Kidney capillary endothelial cell (primary cell): ENCODE results near the gene NEGR1.
"Not testable (repeated sequence)": the region's sequence is repeated elsewhere in the genome, so short reads cannot be mapped to it uniquely, and the experiment has no call there.

Experiments used
- DNase-seq: peaks from one replicate; pipeline ENCODE4 v3.0.0-alpha.2; 2018; ENCODE audit warnings: low spot score

Gene NEGR1

DNA sequence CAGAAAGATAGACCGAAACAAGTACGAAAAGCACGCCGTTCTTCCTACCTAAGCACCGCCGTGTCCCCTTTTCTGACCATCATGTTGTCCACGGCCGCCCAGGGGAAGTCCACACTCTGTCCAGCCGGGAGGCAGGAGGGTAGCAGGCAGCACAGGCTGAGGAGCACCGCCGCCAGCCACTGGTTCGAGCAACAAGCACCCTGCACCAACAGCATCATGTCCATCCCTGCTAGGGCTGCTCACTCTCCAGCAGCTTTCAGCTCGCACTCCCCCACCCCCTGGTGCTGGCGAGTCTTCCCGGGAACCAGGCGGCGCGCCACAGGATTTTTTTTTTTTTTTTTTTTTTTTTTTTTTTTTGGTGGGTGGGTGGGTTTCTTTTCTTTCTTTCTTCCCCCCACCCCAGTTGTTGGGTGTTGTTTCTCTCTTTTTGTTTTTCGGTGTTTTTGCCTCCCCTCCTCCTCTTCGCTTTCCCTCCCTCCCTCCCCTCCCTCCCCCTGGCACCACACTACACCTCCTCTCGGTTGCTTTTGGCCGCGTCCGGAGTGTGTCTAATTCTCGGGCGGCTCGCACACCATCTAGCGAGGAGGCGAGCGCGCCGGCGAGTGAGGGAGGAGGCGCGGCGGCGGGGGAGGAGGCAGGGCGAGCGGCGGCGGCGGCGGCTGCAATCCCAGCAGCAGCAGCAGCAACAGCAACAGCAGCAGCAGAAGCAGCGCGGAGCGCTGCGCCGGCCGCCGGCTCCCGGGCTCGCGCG, at the start of gene NEGR1:
TSS of gene NEGR1 (minus strand) at position 269 of the 751 bp plus-strand sequence.
- peak; percentile 73 for DNase-seq

DNA sequence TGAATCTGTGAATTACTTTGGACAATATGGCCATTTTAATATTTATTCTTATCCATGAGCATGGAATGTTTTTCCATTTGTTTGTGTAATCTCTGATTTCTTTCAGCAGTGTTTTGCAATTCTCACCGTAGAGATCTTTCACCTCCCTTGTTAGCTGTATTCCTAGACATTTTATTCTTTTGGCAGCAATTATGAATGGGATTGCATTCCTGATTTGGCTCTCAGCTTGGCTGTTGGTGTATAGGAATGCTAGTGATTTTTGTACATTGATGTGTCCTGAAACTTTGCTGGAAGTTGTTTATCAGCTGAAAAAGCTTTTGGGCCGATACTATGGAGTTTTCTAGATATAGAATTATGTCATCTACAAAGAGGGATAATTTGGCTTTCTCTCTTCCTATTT, 44.2 kb upstream of the NEGR1 start:
- no peak for DNase-seq

GRCh38 chr1:72324451-72324850, 42.1 kb upstream of the NEGR1 start:
- DNase-seq: no peak

DNA sequence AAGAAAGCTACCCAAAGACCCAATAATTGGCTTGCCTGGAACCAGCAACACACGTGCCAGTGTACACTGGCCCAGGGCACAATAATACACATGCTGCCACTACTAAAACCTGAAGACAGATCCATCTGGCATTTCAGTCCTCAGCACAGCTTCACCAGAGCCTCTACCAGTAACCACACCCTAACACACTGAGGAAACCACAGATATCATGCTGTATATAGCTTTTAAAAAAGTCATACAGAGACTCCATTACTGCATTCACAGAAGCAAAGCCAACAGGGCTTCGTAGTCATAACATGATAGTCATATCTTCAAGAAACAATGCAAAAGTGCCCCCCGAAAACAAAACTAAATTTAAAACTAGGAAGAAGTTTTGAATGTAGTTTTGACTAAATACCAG, 40.6 kb upstream of the NEGR1 start:
- DNase-seq: no peak

DNA sequence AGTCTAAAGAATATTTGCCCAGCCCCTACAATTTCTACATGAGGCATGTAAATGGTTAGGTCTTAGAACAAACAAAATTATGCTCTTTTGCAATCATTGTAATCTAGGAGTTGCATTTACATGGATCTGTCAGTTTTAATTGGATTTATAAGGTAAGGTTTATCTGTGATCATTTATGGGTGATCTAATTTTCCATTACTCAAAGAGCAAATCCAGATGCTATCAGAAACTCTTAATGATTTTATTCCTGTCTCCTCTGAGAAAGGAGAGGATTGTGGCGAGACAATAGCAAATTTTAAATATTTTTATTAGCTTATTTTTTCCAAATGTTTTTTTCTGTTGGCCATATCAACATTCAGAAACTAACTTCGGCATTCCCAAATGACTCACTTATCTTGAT, 14.2 kb upstream of the NEGR1 start:
- DNase-seq: no peak

- DNase-seq: no peak
These were observed 6.5 kb upstream of the NEGR1 start for GRCh38 chr1:72288886-72289285.

- no peak for DNase-seq
These were observed 4.1 kb upstream of the NEGR1 start for GRCh38 chr1:72286401-72286800.

GRCh38 chr1:72285074-72285425, 2.7 kb upstream of the NEGR1 start:
- DNase-seq: no peak

DNA sequence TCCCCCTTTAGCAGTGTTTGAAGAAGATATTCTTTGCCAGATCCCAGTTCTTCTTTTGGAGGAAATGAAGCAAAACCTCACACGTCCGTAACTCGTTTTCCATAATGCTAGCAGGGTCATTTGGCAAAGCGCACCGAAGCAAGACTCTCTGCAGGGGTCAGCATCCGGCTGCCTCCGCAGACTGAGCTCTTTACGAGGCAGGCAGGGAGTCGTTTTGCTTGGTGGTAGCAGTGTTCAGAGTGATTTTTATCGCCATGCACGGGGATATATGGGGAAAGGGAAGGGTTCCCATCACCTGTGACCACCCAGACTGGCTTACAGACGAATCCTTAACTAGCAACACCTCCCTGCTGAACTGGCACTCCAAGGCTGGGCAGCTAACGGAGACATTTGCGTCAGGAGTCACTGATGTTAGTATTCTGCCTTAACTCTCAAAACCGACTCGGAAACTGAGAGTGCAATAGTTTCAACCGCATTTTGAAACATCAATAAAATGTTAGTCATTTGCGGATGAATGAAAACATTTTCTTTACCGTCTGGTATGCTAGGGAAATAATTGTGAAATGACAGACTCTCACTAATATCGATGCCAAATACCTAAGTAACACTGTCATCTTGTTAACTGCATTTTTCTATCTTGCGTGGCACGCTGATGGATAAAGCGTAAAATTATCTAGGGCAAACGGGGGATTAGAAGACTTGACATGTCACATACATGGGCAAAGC, 2.2 kb upstream of the NEGR1 start:
- DNase-seq: peak; percentile 77

- DNase-seq: no peak
These were observed 1.7 kb upstream of the NEGR1 start for GRCh38 chr1:72284084-72284347.

DNA sequence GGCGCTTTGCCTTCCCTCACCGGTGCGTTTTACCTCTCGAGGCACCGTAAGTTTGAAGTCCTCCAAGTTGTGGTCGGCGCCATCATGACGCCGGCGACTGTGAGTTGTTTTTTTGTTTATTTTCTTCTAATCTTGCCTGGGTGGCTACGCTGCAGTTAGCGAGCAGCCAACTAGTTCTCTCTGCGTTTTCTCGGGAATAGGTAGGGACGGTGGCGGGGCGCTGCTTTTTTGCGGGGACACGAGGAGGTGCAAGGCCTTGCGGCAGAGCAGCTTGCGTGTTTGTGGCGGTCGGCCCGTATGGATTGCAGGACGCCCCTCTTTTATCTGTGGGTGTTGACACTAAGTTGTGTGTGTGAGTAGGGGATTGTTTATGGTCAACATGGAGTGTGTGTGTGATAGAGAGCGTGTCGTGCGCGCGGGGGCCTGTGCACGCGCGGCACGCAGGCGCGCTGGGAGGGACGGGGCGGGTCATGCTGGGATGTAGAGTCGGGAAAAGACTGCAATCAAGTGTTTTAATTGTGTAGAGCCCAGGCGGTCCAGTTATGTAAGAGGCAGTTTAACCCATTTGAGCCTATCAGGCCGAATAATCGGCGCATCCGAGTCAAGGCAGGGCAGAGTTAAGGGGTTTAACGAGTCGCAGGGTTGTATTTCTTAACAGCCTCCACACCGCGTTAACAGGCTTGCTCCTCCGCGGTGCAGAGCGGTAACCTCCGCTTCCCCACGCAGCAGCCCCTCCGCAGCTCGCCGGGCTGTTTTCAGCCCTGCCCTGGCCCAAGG, 1.2 kb upstream of the NEGR1 start:
- peak; percentile 57 for DNase-seq

DNA sequence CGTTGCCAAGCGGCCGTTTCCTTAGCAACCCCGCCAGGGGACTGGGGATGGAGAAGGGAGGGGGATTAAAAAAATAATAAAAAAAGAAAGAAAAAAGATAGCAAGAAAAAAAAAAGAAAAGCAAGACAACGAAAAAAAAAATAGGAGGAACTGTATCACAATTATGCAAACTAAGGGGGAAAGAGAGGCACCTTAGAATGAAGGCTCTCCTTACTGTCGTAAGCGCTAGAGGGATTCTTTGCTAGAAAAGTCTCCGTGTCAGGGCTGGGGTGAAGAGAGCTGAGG, 625 bp upstream of the NEGR1 start:
- no peak for DNase-seq

DNA sequence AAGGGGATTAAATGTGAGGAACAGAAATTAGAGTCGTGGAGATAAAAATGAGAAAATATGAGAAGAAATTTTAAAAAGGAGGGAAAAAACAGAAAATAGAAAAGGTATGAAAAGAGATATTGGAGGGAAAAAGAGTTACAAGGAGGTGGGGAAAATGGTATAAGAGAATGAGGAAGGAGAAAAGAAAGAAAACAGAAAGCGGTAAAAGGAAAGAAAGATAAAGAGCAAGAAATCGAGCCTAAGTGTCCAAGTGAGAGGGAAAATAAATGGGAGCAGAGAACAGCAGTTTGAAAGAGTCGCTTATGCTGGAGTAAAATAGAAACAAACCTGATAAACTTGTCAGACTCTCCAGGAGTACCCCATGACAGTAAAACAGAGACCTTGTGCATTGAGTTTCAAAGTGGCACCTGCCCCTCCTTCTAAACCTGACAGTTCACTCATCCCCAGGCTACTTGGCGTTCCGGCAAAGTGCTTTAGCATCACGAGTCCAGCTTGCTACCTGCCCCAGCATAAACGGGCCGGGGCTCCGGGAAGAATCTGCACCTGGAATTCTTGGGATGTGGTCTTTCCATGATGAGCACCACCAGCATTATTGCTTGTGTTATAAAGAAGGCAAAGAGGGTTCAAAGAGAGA, 585 bp downstream of the NEGR1 start:
- no peak for DNase-seq

GRCh38 chr1:72281144-72281543, 1.2 kb downstream of the NEGR1 start:
- DNase-seq: no peak

- no peak for DNase-seq
These were observed 1.6 kb downstream of the NEGR1 start for GRCh38 chr1:72280711-72281110.

DNA sequence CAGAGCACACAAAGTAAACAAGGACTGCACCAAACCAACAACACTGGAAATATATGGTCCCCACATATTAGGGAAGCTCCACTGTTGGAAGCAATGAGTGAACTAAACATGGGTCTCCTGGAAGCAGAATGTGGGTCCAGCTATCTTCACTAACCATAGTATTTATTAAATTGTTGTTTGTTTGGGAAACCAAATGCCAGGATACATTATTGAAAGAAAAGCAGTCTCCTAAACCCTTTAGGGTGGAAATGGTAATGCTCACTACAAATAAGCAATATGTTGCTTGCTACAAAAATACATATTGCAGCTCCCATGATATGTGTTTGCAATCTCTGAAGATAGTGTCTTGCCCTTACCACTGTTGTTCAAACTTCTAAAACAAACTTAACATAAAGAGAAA, 2.2 kb downstream of the NEGR1 start:
- DNase-seq: no peak

DNA sequence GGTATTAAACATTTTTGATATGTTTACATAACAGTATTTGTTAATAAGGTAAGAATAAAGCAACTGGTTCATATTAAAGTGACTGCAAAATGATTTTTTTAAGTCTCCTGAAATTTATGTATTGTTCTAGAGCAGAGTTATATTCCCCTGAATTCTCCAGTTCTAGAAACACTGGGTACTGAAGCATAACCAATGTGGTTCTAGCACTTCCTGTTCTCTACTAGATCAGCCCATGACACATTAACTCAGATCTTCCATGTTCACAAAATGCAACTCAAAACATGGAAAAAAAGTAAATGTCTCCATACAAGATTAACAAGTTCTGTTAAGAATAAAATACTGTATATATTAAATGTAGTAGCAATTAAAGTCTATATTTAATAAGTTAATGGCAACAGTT, 3.9 kb downstream of the NEGR1 start:
- DNase-seq: no peak

DNA sequence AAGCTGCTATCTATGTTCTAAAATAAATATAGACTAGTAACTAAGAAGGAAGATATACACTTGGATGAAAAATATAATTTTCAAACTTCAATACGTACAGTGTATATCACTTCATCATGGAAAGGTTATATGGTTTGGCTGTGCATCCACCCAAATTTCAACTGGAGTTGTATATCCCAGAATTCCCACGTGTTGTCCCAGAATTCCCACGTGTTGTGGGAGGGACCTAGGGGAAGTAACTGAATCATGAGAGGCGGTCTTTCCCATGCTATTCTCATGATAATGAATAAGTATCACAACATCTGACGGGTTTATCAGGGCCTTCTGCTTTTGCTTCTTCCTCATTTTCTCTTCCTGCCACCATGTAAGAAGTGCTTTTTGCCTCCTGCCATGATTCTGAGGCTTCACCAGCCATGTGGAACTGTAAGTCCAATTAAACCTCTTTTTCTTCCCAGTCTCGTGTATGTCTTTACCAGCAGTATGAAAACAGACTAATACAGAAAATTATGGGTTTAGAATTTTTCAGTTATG, 10.7 kb downstream of the NEGR1 start:
- no peak for DNase-seq

DNA sequence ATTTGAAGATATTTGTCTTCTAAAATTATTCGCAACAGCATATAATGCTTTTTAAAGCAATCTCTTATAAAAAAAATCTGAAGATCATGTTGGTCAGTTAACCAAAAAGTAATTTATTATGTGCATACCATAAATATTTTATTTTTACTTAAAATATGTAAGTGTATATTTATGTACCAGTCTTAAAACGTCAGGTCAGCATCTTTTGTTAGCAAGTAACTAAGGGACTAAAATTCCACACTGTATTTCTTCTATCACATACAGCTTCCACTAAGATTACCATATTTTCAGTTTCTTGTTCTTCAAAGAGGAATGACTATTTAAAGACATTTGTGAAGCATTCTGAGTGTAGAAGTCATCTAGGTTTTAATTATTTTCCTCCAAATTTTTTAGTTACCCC, 19.6 kb downstream of the NEGR1 start:
- no peak for DNase-seq

- no peak for DNase-seq
These were observed 29.2 kb downstream of the NEGR1 start for GRCh38 chr1:72253132-72253531.

DNA sequence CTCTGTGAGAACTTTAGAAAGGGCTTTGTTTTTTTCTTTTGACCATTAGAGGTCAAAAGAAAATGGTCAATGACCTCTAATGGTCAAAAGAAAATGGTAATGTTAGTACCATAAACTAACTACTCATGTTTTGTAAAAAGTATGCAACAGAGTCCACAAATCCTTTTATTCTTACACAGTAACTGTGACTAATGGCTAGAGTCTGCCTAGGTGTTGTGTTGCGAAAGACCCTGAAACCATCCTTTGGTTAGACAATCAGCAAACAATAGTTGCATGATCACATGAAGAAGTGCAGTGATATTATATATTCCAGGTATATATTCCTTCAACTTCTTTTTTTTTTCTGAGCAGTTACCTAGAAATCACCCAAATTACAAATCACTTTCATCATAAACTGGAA, 40.9 kb downstream of the NEGR1 start:
- no peak for DNase-seq

- DNase-seq: not testable (repeated sequence)
These were observed 46.4 kb downstream of the NEGR1 start for GRCh38 chr1:72235931-72236330.

GRCh38 chr1:72235062-72235461, 47.3 kb downstream of the NEGR1 start:
- no peak for DNase-seq
